Lung (tissue), 12 donors: ENCODE measurements around the gene GLYATL1. TPM values are rescaled to one million over a fixed set of nuclear protein-coding genes. Genes with fewer than 3 reads are reported as not detected.

ENCODE experiments used
- ATAC-seq: fragments of 200-7000 bp; cut with Tn5 transposase; one replicate; pipeline ENCODE4 v1.9.1; 2020; ENCODE audit warnings: moderate number of reproducible peaks; ENCODE audit not compliant: insufficient read depth, low FRiP score
- DNase-seq, 3 donors: peaks; one replicate each; pipeline ENCODE4 v3.0.0-alpha.2; 2013 to 2017
- H3K27ac ChIP-seq, 2 donors: one replicate each; pipeline ENCODE4 v1.5.1; 2013; ENCODE audit warnings: mild to moderate bottlenecking in 2 of 2, moderate library complexity in 2 of 2, control low read depth in 1 of 2, inconsistent platforms in 1 of 2, low read depth in 1 of 2, low read length in 1 of 2
- H3K27me3 ChIP-seq, 3 donors: one replicate each; pipeline ENCODE4 v1.5.1; 2013; ENCODE audit warnings: low read length in 2 of 3; ENCODE audit not compliant: control insufficient read depth in 3 of 3, insufficient read depth in 3 of 3
- H3K36me3 ChIP-seq, 4 donors: one replicate each; pipeline ENCODE4 v1.5.1; 2013; ENCODE audit warnings: low read length in 4 of 4, mild to moderate bottlenecking in 1 of 4, moderate library complexity in 1 of 4; ENCODE audit not compliant: control insufficient read depth in 4 of 4, insufficient read depth in 4 of 4
- H3K4me1 ChIP-seq, 5 donors: one replicate each; pipeline ENCODE4 v1.5.1; 2013; ENCODE audit warnings: low read length in 5 of 5, mild to moderate bottlenecking in 2 of 5, moderate library complexity in 1 of 5; ENCODE audit not compliant: control insufficient read depth in 5 of 5, insufficient read depth in 5 of 5
- H3K4me3 ChIP-seq: one replicate; pipeline ENCODE4 v1.5.1; 2013; ENCODE audit warnings: mild to moderate bottlenecking, control low read depth, moderate library complexity
- H3K9ac ChIP-seq, 2 donors: one replicate each; pipeline ENCODE4 v1.5.1; 2013; ENCODE audit warnings: low read length in 2 of 2, control low read depth in 1 of 2; ENCODE audit not compliant: insufficient read depth in 1 of 2
- H3K9me3 ChIP-seq, 4 donors: one replicate each; pipeline ENCODE4 v1.5.1; 2013; ENCODE audit warnings: low read length in 3 of 4, mild to moderate bottlenecking in 1 of 4, moderate library complexity in 1 of 4; ENCODE audit not compliant: control insufficient read depth in 4 of 4, insufficient read depth in 3 of 4
- WGBS, 2 donors: extraction: QIAGEN DNeasy Blood & Tissue Kit; methylation state at CpG; one replicate each; pipeline ENCODE4 v1.1.7; 2013; 5-methylcytosine and 5-hydroxymethylcytosine counted together
- polyA plus RNA-seq, 2 donors: library from polyadenylated mRNA; stranded (reverse); fragments of 200-250 nt; gene quantifications; one replicate each; pipeline ENCODE4 v1.2.1, GENCODE V29; 2013
- total RNA-seq, 2 donors: library from RNA; depleted of rRNA in 1 of 2; stranded (reverse); fragments of >200 nt in 1 of 2; gene quantifications; one replicate each; pipeline ENCODE4 v1.2.1, GENCODE V29; 2014 to 2021
- TF ChIP-seq, protein P1 (sequence below): IDR thresholded peaks from 2 replicates; pipeline ENCODE4 v1.5.1; 2012; ENCODE audit warnings: mild to moderate bottlenecking; ENCODE audit errors: control extremely low read depth, extremely low read depth
- donor health status: control.
- donor health status: control.
- donor health status: Bipolar disorder and iron deficiency.
- donor health status: healthy.
- donor health status: DM: yes; HTN: yes; CAD: no.

GLYATL1 gene
- total and polyA plus RNA-seq, 4 donors = 0.05 to 1.8 (median 0.31) TPM; not detected in 1

DNA sequence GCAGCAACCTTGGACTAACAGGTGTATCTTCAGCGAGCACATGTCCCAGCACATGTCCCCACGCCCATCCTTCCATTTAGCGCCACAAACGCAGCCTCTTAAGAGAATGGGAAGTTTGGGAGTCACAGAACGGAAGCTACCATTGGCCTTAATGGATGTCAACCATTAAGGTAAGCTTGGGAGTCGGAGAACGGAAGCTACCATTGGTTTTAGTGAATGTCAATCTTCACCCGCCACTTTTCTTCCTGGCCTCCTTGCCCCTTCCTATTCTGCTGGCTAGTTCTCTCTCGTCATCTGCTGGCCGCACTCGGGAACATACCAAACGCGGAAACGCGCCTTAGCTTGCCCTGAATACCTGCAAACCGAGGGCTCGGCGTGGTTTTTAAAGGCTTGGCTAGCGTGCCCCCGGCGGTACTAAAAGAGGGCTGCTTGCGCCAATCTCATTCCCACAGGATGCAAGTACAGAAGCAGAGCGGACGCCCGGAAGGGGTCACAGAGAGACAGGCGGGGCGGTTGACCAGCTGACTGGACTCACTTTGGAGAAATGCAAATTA, 24.3 kb downstream of the GLYATL1 start:
- WGBS, 2 donors = 46 to 69% methylated on average over 27 of the region's 27 CpGs
- Histone ChIP-seq H3K9ac (peak overlapping the region in 1 of 2 donors; percentile 13), H3K9me3 (peaks cover 0 to 6% (median 0%) of the 10 kb centered on the region in 4 donors), H3K4me1 (peaks cover 0 to 2% (median 0%) of the 10 kb centered on the region in 5 donors), H3K36me3 (no peaks in the 10 kb centered on the region), H3K4me3 (no peak overlapping the region), H3K27me3 (no peaks in the 10 kb centered on the region), H3K27ac (no peak overlapping the region)
- TF ChIP-seq, protein P1, sequence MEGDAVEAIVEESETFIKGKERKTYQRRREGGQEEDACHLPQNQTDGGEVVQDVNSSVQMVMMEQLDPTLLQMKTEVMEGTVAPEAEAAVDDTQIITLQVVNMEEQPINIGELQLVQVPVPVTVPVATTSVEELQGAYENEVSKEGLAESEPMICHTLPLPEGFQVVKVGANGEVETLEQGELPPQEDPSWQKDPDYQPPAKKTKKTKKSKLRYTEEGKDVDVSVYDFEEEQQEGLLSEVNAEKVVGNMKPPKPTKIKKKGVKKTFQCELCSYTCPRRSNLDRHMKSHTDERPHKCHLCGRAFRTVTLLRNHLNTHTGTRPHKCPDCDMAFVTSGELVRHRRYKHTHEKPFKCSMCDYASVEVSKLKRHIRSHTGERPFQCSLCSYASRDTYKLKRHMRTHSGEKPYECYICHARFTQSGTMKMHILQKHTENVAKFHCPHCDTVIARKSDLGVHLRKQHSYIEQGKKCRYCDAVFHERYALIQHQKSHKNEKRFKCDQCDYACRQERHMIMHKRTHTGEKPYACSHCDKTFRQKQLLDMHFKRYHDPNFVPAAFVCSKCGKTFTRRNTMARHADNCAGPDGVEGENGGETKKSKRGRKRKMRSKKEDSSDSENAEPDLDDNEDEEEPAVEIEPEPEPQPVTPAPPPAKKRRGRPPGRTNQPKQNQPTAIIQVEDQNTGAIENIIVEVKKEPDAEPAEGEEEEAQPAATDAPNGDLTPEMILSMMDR = no peak
- ATAC-seq = peak; percentile 19
- DNase-seq = peak; percentile 27 to 66 (median 27)

DNA sequence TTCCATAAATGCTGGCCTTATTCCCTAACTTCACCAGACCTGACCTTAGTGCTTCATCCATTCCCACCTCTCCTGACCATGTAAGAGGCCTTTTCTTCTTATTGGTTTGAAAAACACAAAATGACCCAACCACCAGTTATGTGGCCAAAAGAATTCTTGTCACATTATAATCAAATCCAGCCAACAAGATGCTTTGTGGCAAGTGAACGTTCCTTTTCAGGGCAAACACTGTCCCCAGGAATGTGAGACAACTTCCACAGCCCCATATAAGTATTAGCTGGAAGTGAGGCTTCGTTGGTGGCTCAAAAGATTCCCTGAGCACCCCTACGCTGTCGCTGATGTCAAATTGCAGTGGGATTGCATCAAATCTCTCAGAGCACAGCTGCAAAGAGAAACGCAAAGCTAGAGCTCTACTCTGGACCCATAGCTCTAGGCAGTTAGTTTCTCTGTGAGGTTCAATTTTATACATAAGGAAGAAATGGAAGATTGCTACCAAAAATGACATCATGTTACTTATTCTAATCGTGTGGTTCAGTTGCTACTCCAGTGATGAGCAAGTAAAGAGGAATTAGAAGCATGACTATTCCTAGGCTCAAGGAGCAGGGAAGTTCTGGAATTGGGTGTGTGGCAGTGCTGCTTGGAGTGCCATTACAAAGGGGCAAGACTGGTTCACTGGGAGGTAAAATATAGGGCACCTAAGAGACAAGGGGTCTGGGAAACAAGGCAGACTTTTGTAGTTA, 26.1 kb downstream of the GLYATL1 start:
- H3K27ac ChIP-seq = no peak overlapping the region
- H3K4me1 ChIP-seq = peaks cover 0 to 2% (median 0%) of the 10 kb centered on the region in 5 donors
- H3K9me3 ChIP-seq = peaks cover 0 to 6% (median 0%) of the 10 kb centered on the region in 4 donors
- no peaks in the 10 kb centered on the region for H3K27me3 ChIP-seq
- WGBS, 2 donors = 65 to 85% methylated on average over 6 of the region's 6 CpGs
- TF ChIP-seq, protein P1 = no peak
- H3K36me3 ChIP-seq = no peaks in the 10 kb centered on the region
- no peak overlapping the region for H3K4me3 ChIP-seq
- no peak overlapping the region for H3K9ac ChIP-seq
- DNase-seq = no peak
- ATAC-seq = no peak

DNA sequence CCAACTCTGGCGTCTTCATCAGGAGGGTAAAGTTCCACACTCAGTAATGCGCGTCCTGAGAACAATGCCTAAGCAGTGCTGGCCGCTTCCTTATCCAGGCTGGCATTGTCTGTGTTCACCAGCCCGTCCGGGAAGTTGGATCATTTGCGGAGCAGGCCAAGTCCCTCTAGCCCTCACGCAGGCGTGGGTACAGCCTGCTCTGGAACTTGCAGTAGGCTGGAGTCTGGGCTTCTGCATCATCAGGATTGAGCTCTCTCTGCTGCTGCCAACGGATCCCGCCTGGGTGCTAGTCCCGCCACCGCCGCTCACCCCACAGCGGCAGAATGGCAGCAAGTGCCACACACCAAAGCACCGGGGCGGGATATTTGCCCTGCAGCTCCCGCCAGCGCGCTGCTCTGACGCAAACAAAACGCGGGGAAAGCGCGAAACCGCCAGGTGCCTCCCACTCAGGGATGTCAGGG, 29.0 kb downstream of the GLYATL1 start:
- WGBS, 2 donors = 50 to 72% methylated on average over 26 of the region's 26 CpGs
- H3K36me3 ChIP-seq = no peaks in the 10 kb centered on the region
- H3K4me1 ChIP-seq = peaks cover 0 to 2% (median 0%) of the 10 kb centered on the region in 5 donors
- DNase-seq (peak in 1 of 3 donors; percentile 5), ATAC-seq (no peak)
- H3K9ac ChIP-seq = no peak overlapping the region
- peaks cover 0 to 14% (median 2%) of the 10 kb centered on the region in 4 donors for H3K9me3 ChIP-seq
- no peak overlapping the region for H3K27ac ChIP-seq
- TF ChIP-seq, protein P1 = no peak
- no peaks in the 10 kb centered on the region for H3K27me3 ChIP-seq
- H3K4me3 ChIP-seq = no peak overlapping the region
